Subcutaneous abdominal adipose tissue (tissue), 5 donors: ENCODE measurements around the gene SUB1.
"Not testable (repeated sequence)": the region's sequence is repeated elsewhere in the genome, so short reads cannot be mapped to it uniquely, and the experiment has no call there.

Experiments
- H3K27ac ChIP-seq: one replicate; pipeline ENCODE4 v1.7.0; 2013; ENCODE audit warnings: low read depth, mild to moderate bottlenecking, inconsistent platforms, low read length, moderate library complexity
- H3K27me3 ChIP-seq, 5 donors: one replicate each; pipeline ENCODE4 v1.7.0; 2013; ENCODE audit warnings: low read length in 5 of 5, inconsistent platforms in 1 of 5; ENCODE audit not compliant: control insufficient read depth in 5 of 5, insufficient read depth in 4 of 5
- H3K36me3 ChIP-seq, 5 donors: one replicate each; pipeline ENCODE4 v1.7.0; 2013; ENCODE audit warnings: low read length in 5 of 5; ENCODE audit not compliant: control insufficient read depth in 5 of 5, insufficient read depth in 5 of 5
- H3K4me1 ChIP-seq, 5 donors: one replicate each; pipeline ENCODE4 v1.7.0; 2013; ENCODE audit warnings: low read length in 5 of 5, mild to moderate bottlenecking in 3 of 5, moderate library complexity in 1 of 5; ENCODE audit not compliant: control insufficient read depth in 5 of 5, insufficient read depth in 5 of 5
- H3K4me3 ChIP-seq, 5 donors: one replicate each; pipeline ENCODE4 v1.7.0; 2013; ENCODE audit warnings: low read length in 5 of 5, low read depth in 1 of 5
- H3K9ac ChIP-seq, 5 donors: one replicate each; pipeline ENCODE4 v1.7.0; 2013; ENCODE audit warnings: low read length in 5 of 5, mild to moderate bottlenecking in 4 of 5, moderate library complexity in 3 of 5
- H3K9me3 ChIP-seq, 5 donors: one replicate each; pipeline ENCODE4 v1.7.0; 2013; ENCODE audit warnings: low read length in 5 of 5; ENCODE audit not compliant: control insufficient read depth in 5 of 5
- donor health status: healthy.
- donor health status: healthy.
- donor health status: healthy.
- donor health status: healthy.
- donor health status: healthy.

SUB1 gene

GRCh38 chr5:32630867-32631491 lies 45.6 kb downstream of the SUB1 start:
- Histone ChIP-seq H3K9me3 (no peaks in the 10 kb centered on the region), H3K4me3 (no peak overlapping the region), H3K9ac (no peak overlapping the region), H3K36me3 (no peaks in the 10 kb centered on the region), H3K27ac (no peak overlapping the region), H3K4me1 (peaks cover 3 to 24% (median 15%) of the 10 kb centered on the region in 5 donors), H3K27me3 (no peaks in the 10 kb centered on the region)

- not testable (repeated sequence) for H3K27ac ChIP-seq, H3K9ac ChIP-seq, H3K27me3 ChIP-seq, H3K9me3 ChIP-seq, H3K4me3 ChIP-seq, H3K36me3 ChIP-seq
- peaks cover 3 to 24% (median 13%) of the 10 kb centered on the region in 5 donors for H3K4me1 ChIP-seq
Measured at GRCh38 chr5:32633017-32633416, 47.7 kb downstream of the SUB1 start.

GRCh38 chr5:32638309-32638708 lies 53.0 kb downstream of the SUB1 start:
- H3K36me3 ChIP-seq = no peaks in the 10 kb centered on the region
- no peaks in the 10 kb centered on the region for H3K27me3 ChIP-seq
- H3K4me1 ChIP-seq = peaks cover 0 to 2% (median 0%) of the 10 kb centered on the region in 5 donors
- no peak overlapping the region for H3K27ac ChIP-seq
- H3K9ac ChIP-seq = no peak overlapping the region
- H3K4me3 ChIP-seq = no peak overlapping the region
- H3K9me3 ChIP-seq = no peaks in the 10 kb centered on the region

GRCh38 chr5:32639943-32640342 lies 54.6 kb downstream of the SUB1 start:
- no peaks in the 10 kb centered on the region for H3K9me3 ChIP-seq
- no peak overlapping the region for H3K9ac ChIP-seq
- H3K27ac ChIP-seq = no peak overlapping the region

GRCh38 chr5:32642276-32643002 lies 57.1 kb downstream of the SUB1 start:
- Histone ChIP-seq H3K9ac (no peak overlapping the region), H3K36me3 (no peaks in the 10 kb centered on the region), H3K9me3 (no peaks in the 10 kb centered on the region), H3K4me1 (peaks cover 0 to 12% (median 0%) of the 10 kb centered on the region in 5 donors), H3K27me3 (no peaks in the 10 kb centered on the region), H3K4me3 (no peak overlapping the region), H3K27ac (no peak overlapping the region)

More at GRCh38 chr5:32639943-32640342, 54.6 kb downstream of the SUB1 start:
- no peak overlapping the region for H3K4me3 ChIP-seq
- no peaks in the 10 kb centered on the region for H3K36me3 ChIP-seq
- H3K27me3 ChIP-seq = no peaks in the 10 kb centered on the region
- peaks cover 0 to 2% (median 0%) of the 10 kb centered on the region in 5 donors for H3K4me1 ChIP-seq

GRCh38 chr5:32645246-32645645 lies 59.9 kb downstream of the SUB1 start:
- Histone ChIP-seq H3K36me3 (no peaks in the 10 kb centered on the region), H3K9me3 (no peaks in the 10 kb centered on the region), H3K4me3 (no peak overlapping the region), H3K27me3 (no peaks in the 10 kb centered on the region), H3K27ac (no peak overlapping the region), H3K9ac (no peak overlapping the region), H3K4me1 (peaks cover 0 to 12% (median 0%) of the 10 kb centered on the region in 5 donors)

- H3K36me3 ChIP-seq = no peaks in the 10 kb centered on the region
- H3K27me3 ChIP-seq = no peaks in the 10 kb centered on the region
- no peaks in the 10 kb centered on the region for H3K9me3 ChIP-seq
- H3K9ac ChIP-seq = no peak overlapping the region
- H3K4me3 ChIP-seq = no peak overlapping the region
- H3K27ac ChIP-seq = no peak overlapping the region
- peaks cover 0 to 10% (median 0%) of the 10 kb centered on the region in 5 donors for H3K4me1 ChIP-seq
Measured at GRCh38 chr5:32646061-32646969, 61.0 kb downstream of the SUB1 start.

- H3K9me3 ChIP-seq = no peaks in the 10 kb centered on the region
- H3K4me1 ChIP-seq = peaks cover 0 to 4% (median 0%) of the 10 kb centered on the region in 5 donors
- no peaks in the 10 kb centered on the region for H3K36me3 ChIP-seq
- no peaks in the 10 kb centered on the region for H3K27me3 ChIP-seq
- H3K27ac ChIP-seq = no peak overlapping the region
- no peak overlapping the region for H3K9ac ChIP-seq
- H3K4me3 ChIP-seq = no peak overlapping the region
Measured at GRCh38 chr5:32651088-32651487, 65.7 kb downstream of the SUB1 start.

- H3K27me3 ChIP-seq = no peaks in the 10 kb centered on the region
- no peaks in the 10 kb centered on the region for H3K4me1 ChIP-seq
- peaks cover 0 to under 1% (median 0%) of the 10 kb centered on the region in 5 donors for H3K9me3 ChIP-seq
- no peaks in the 10 kb centered on the region for H3K36me3 ChIP-seq
- H3K27ac ChIP-seq = no peak overlapping the region
- no peak overlapping the region for H3K9ac ChIP-seq
- no peak overlapping the region for H3K4me3 ChIP-seq
Measured at GRCh38 chr5:32651638-32652037, 66.3 kb downstream of the SUB1 start.
